Measurements from ENCODE around the gene SYT8. TPM values are rescaled to one million over a fixed set of nuclear protein-coding genes. Genes with fewer than 3 reads are reported as not detected.
A peak's percentile ranks its signal among the peaks of the same experiment; 100 is the strongest.

SYT8 gene
- total and polyA plus RNA-seq, 11 donors = 0.08 TPM; not detected in 10

- intact Hi-C loops (cut with DNase I) = loop anchor here (1.0 to 10.0 kb wide), 9 partner anchors 36 to 271 kb away; partner anchors contain the start of genes TNNT3 (in 6 of the 10) and TNNI2 (in 3 of the 10)
- Histone ChIP-seq H3K9me3 (no peaks in the 10 kb centered on the region), H3K27ac (peak overlapping the region; percentile 85 to 99 (median 96)), H3K4me1 (peaks cover 23 to 63% (median 54%) of the 10 kb centered on the region in 12 donors), H3K4me3 (peak overlapping the region in 2 of 12 donors; percentile 13 to 16), H3K27me3 (no peaks in the 10 kb centered on the region), H3K36me3 (peaks cover 0 to 41% (median 22%) of the 10 kb centered on the region in 9 donors)
- 51 to 77% (median 58%) methylated on average over 12 to 43 of the region's 43 CpGs for WGBS, 4 donors
- peak in 1 of 2 donors; percentile 12 for TF ChIP-seq POLR2A (IDR thresholded peaks at IDR 0.05)
- no peak for TF ChIP-seq CTCF (IDR thresholded peaks at IDR 0.05)
- DNase-seq = peak; percentile 75 to 90 (median 84)
- ATAC-seq = peak; percentile 25 to 74 (median 36)
Measured at GRCh38 chr11:1881442-1882264, 46.9 kb downstream of the SYT8 start.

GRCh38 chr11:1882265-1883238, 47.8 kb downstream of the SYT8 start:
- H3K9me3 ChIP-seq = no peaks in the 10 kb centered on the region
- H3K4me3 ChIP-seq = peak overlapping the region in 2 of 12 donors; percentile 13 to 16
- peak overlapping the region; percentile 85 to 99 (median 96) for H3K27ac ChIP-seq
- 29 to 41% (median 36%) methylated on average over 15 to 23 of the region's 23 CpGs for WGBS, 4 donors
- H3K4me1 ChIP-seq = peaks cover 21 to 54% (median 45%) of the 10 kb centered on the region in 12 donors
- peak; percentile 87 to 94 (median 88) for DNase-seq
- intact Hi-C loops (cut with DNase I) = loop anchor here (1.0 to 10.0 kb wide), 9 partner anchors 35 to 270 kb away; partner anchors contain the start of genes TNNT3 (in 6 of the 10) and TNNI2 (in 3 of the 10)
- H3K27me3 ChIP-seq = no peaks in the 10 kb centered on the region
- peak; percentile 87 to 98 (median 93) for TF ChIP-seq CTCF (IDR thresholded peaks at IDR 0.05)
- no peak for TF ChIP-seq POLR2A (IDR thresholded peaks at IDR 0.05)
- peaks cover 0 to 48% (median 29%) of the 10 kb centered on the region in 9 donors for H3K36me3 ChIP-seq
- peak; percentile 75 to 83 (median 78) for ATAC-seq

GRCh38 chr11:1883346-1884302, 48.8 kb downstream of the SYT8 start:
- intact Hi-C loops (cut with DNase I) = loop anchor here (2.0 to 10.0 kb wide), 8 partner anchors 34 to 269 kb away; partner anchors contain the start of genes TNNT3 (in 6 of the 10) and TNNI2 (in 3 of the 10)
- DNase-seq = peak in 2 of 5 donors; percentile 25 to 57
- Histone ChIP-seq H3K9me3 (no peaks in the 10 kb centered on the region), H3K4me1 (peaks cover 17 to 53% (median 37%) of the 10 kb centered on the region in 12 donors), H3K4me3 (no peak overlapping the region), H3K27me3 (no peaks in the 10 kb centered on the region), H3K36me3 (peaks cover 0 to 57% (median 38%) of the 10 kb centered on the region in 9 donors), H3K27ac (peak overlapping the region in 10 of 12 donors; percentile 11 to 99 (median 96))
- no peak for TF ChIP-seq CTCF (IDR thresholded peaks at IDR 0.05)
- no peak for TF ChIP-seq POLR2A (IDR thresholded peaks at IDR 0.05)
- no peak for ATAC-seq
- 91 to 93% (median 93%) methylated on average over 14 of the region's 14 CpGs for WGBS, 4 donors
